Nephron progenitor cell (in vitro differentiated cells): ENCODE measurements around the gene METAP1D.
A peak's percentile ranks its signal among the peaks of the same experiment; 100 is the strongest.
"Not testable (repeated sequence)": the region's sequence is repeated elsewhere in the genome, so short reads cannot be mapped to it uniquely, and the experiment has no call there.

Experiments
- DNase-seq: peaks from one replicate; pipeline ENCODE4 v3.0.0; 2021
- H3K27ac Mint-ChIP-seq: 2 replicates; pipeline ENCODE4 v1.8.0; 2021; ENCODE audit warnings: mild to moderate bottlenecking, moderate library complexity, mixed read lengths
- H3K27me3 Mint-ChIP-seq: 2 replicates; pipeline ENCODE4 v1.8.0; 2021; ENCODE audit warnings: mild to moderate bottlenecking, low read depth, mixed read lengths; ENCODE audit not compliant: poor library complexity
- H3K36me3 Mint-ChIP-seq: 2 replicates; pipeline ENCODE4 v1.8.0; 2021; ENCODE audit warnings: low read depth, mixed read lengths
- H3K4me1 Mint-ChIP-seq: 2 replicates; pipeline ENCODE4 v1.8.0; 2021; ENCODE audit warnings: mixed read lengths
- H3K4me3 Mint-ChIP-seq: 2 replicates; pipeline ENCODE4 v1.8.0; 2021; ENCODE audit warnings: mild to moderate bottlenecking, moderate library complexity, mixed read lengths
- H3K9me3 Mint-ChIP-seq: 2 replicates; pipeline ENCODE4 v1.8.0; 2021; ENCODE audit warnings: mild to moderate bottlenecking, moderate library complexity, mixed read lengths
- CTCF ChIP-seq: fragments of 200-600 bp; sonication (generic); IDR thresholded peaks from 2 replicates; pipeline ENCODE4 v1.5.0; 2021; ENCODE audit warnings: antibody characterized with exemption

METAP1D gene

GRCh38 chr2:172109256-172109987 lies 109.7 kb downstream of the METAP1D start:
- Mint-ChIP-seq H3K27ac (no peak overlapping the region), H3K4me1 (peaks cover 14% of the 10 kb centered on the region)
- no peak for TF ChIP-seq CTCF

GRCh38 chr2:172109988-172110811 lies 110.4 kb downstream of the METAP1D start:
- H3K27me3 Mint-ChIP-seq, result peaks cover 66% of the 10 kb centered on the region
- no peaks in the 10 kb centered on the region for H3K36me3 Mint-ChIP-seq
- no peak overlapping the region for H3K27ac Mint-ChIP-seq
- no peaks in the 10 kb centered on the region for H3K9me3 Mint-ChIP-seq
- H3K4me1 Mint-ChIP-seq, result peaks cover 14% of the 10 kb centered on the region
- peak; percentile 16 for DNase-seq
- no peak for TF ChIP-seq CTCF
- no peak overlapping the region for H3K4me3 Mint-ChIP-seq

More at GRCh38 chr2:172109256-172109987, 109.7 kb downstream of the METAP1D start:
- peaks cover 70% of the 10 kb centered on the region for H3K27me3 Mint-ChIP-seq
- no peaks in the 10 kb centered on the region for H3K36me3 Mint-ChIP-seq
- no peaks in the 10 kb centered on the region for H3K9me3 Mint-ChIP-seq
- H3K4me3 Mint-ChIP-seq, result no peak overlapping the region
- DNase-seq, result no peak

GRCh38 chr2:172113617-172114016 lies 113.9 kb downstream of the METAP1D start:
- peak; percentile 29 for TF ChIP-seq CTCF
- no peaks in the 10 kb centered on the region for H3K9me3 Mint-ChIP-seq
- peaks cover 35% of the 10 kb centered on the region for H3K27me3 Mint-ChIP-seq
- H3K4me1 Mint-ChIP-seq, result peaks cover 10% of the 10 kb centered on the region
- H3K27ac Mint-ChIP-seq, result no peak overlapping the region
- H3K4me3 Mint-ChIP-seq, result no peak overlapping the region
- DNase-seq, result no peak
- H3K36me3 Mint-ChIP-seq, result no peaks in the 10 kb centered on the region

GRCh38 chr2:172114176-172114575 lies 114.4 kb downstream of the METAP1D start:
- H3K27ac Mint-ChIP-seq, DNase-seq, H3K4me1 Mint-ChIP-seq, H3K9me3 Mint-ChIP-seq, H3K36me3 Mint-ChIP-seq, H3K4me3 Mint-ChIP-seq: not testable (repeated sequence)
- H3K27me3 Mint-ChIP-seq, result peaks cover 29% of the 10 kb centered on the region

GRCh38 chr2:172114579-172114978 lies 114.8 kb downstream of the METAP1D start:
- H3K4me1 Mint-ChIP-seq, result peaks cover 5% of the 10 kb centered on the region
- H3K27ac Mint-ChIP-seq, result no peak overlapping the region
- no peaks in the 10 kb centered on the region for H3K36me3 Mint-ChIP-seq
- peaks cover 28% of the 10 kb centered on the region for H3K27me3 Mint-ChIP-seq
- no peak for TF ChIP-seq CTCF
- DNase-seq, result no peak
- H3K4me3 Mint-ChIP-seq, result no peak overlapping the region
- no peaks in the 10 kb centered on the region for H3K9me3 Mint-ChIP-seq

- no peak overlapping the region for H3K27ac Mint-ChIP-seq
- H3K4me3 Mint-ChIP-seq, result no peak overlapping the region
- no peaks in the 10 kb centered on the region for H3K4me1 Mint-ChIP-seq
Observed at GRCh38 chr2:172116107-172116506, 116.4 kb downstream of the METAP1D start.

More at GRCh38 chr2:172116107-172116506, 116.4 kb downstream of the METAP1D start:
- TF ChIP-seq CTCF, result no peak
- Mint-ChIP-seq H3K36me3 (no peaks in the 10 kb centered on the region), H3K9me3 (no peaks in the 10 kb centered on the region), H3K27me3 (peaks cover 22% of the 10 kb centered on the region)
- no peak for DNase-seq
